Measurements from ENCODE around the gene LILRB5. TPM values are rescaled to one million over a fixed set of nuclear protein-coding genes. Genes with fewer than 3 reads are reported as not detected.

LILRB5 gene
- polyA plus RNA-seq, 2 of the 4 experiments (the other 2 are of a cell fraction), result not detected

GRCh38 chr19:54207983-54208783 is 48.9 kb downstream of the LILRB5 start:
- peak overlapping the region; percentile 14 to 68; a peak in 3 of 6 replicates for H3K27ac ChIP-seq
- TF ChIP-seq FOSB (CRISPR knock-in tag; IDR thresholded peaks at IDR 0.05) (peak; percentile 95), RAD21 (conservative IDR thresholded peaks at IDR 0.05 in 1 of 2, IDR thresholded peaks at IDR 0.05 in 1 of 2) (no peak), HMGXB4 (CRISPR knock-in tag; IDR thresholded peaks at IDR 0.05; ENCODE audit: borderline replicate concordance) (peak; percentile 80), EP300 (IDR thresholded peaks at IDR 0.05) (no peak), HEYL (CRISPR knock-in tag; IDR thresholded peaks at IDR 0.05) (no peak), HOXA7 (CRISPR knock-in tag; IDR thresholded peaks at IDR 0.05) (peak; percentile 98), FOXS1 (CRISPR knock-in tag; IDR thresholded peaks at IDR 0.05) (no peak), REST (IDR thresholded peaks at IDR 0.05) (no peak; the same call in 1 of the 2 replicates), MAX (IDR thresholded peaks at IDR 0.05) (no peak), PBX3 (IDR thresholded peaks at IDR 0.05) (no peak), BCL3 (IDR thresholded peaks at IDR 0.05) (no peak), RARB (CRISPR knock-in tag; IDR thresholded peaks at IDR 0.05) (peak; percentile 82), HOXB13 (CRISPR knock-in tag; IDR thresholded peaks at IDR 0.05; ENCODE audit: low read depth) (no peak), RCOR1 (IDR thresholded peaks at IDR 0.05; ENCODE audit: low read depth, low read length) (no peak), USF2 (IDR thresholded peaks at IDR 0.05) (no peak), EHMT2 (IDR thresholded peaks at IDR 0.05; ENCODE audit: low read depth) (no peak), BHLHE40 (IDR thresholded peaks at IDR 0.05; ENCODE audit: low read depth, low read length) (no peak), TFCP2L1 (CRISPR knock-in tag; IDR thresholded peaks at IDR 0.05) (peak; percentile 96), CHD2 (IDR thresholded peaks at IDR 0.05; ENCODE audit: low read length, partially characterized antibody) (peak; percentile 45), E2F6 (IDR thresholded peaks at IDR 0.05; ENCODE audit: borderline replicate concordance, low read depth) (no peak), CTCF (IDR thresholded peaks at IDR 0.05) (no peak), KDM1A (IDR thresholded peaks at IDR 0.05; ENCODE audit: low read depth) (no peak), HDAC2 (IDR thresholded peaks at IDR 0.05) (no peak), KDM5A (IDR thresholded peaks at IDR 0.05) (no peak), HOXB5 (CRISPR knock-in tag; IDR thresholded peaks at IDR 0.05) (peak; percentile 39; the same call in 1 of the 2 replicates), NFE2L2 (conservative IDR thresholded peaks at IDR 0.05; ENCODE audit: low read length) (no peak), PHF8 (IDR thresholded peaks at IDR 0.05; ENCODE audit: borderline replicate concordance, low read depth) (no peak)

More at GRCh38 chr19:54207983-54208783, 48.9 kb downstream of the LILRB5 start:
- ATAC-seq (peak; percentile 2 to 12; a peak in 5 of 6 replicates), FAIRE-seq (no peak), DNase-seq (ENCODE audit: low read depth in 1 of 2, low spot score in 1 of 2) (peak in 1 of 2 experiments; percentile 59)
- CTCF ChIA-PET, result interaction anchor here (0.6 to 2.2 kb wide), 5 partner anchors 9 to 39 kb away, joined by 3 to 8 read pairs (median 4); no protein-coding TSS in a partner anchor
- peak overlapping the region; percentile 7; the same call in 1 of the 3 replicates for H3K4me3 ChIP-seq
- H3K9me3 ChIP-seq, result no peaks in the 10 kb centered on the region
- H3K4me1 ChIP-seq, result peaks cover 82% of the 10 kb centered on the region
- 75% methylated on average over 18 of the region's 18 CpGs for WGBS (ENCODE audit: missing lambda C conversion rate)
- POLR2A ChIA-PET, result interaction anchor here (2.7 to 5.0 kb wide), 3 partner anchors 8 to 71 kb away, joined by 14 to 55 read pairs (median 47); partner anchors contain the start of genes CNOT3, MBOAT7, RPS9 and TSEN34
- peak overlapping the region; percentile 93 for H3K4me2 ChIP-seq
